Prostate gland (tissue), 2 donors: ENCODE data around the gene CXorf38. TPM values are rescaled to one million over a fixed set of nuclear protein-coding genes. Genes with fewer than 3 reads are reported as not detected.

Experiments used
- total RNA-seq, 2 donors: library from RNA; depleted of rRNA; stranded (reverse); fragments of >200 nt; gene quantifications; one replicate each; pipeline ENCODE4 v1.1.0, GENCODE V29; 2016

CXorf38 gene
- total RNA-seq, 2 donors from 2014 or later: 12.4 to 15.1 TPM

Other genes starting within 250 kb of the CXorf38 start
- 100 to 1,000 TPM in 1 of 2 donors, 10 to 100 TPM in 1; 84.1 to 118 TPM for gene ATP6AP2, start 66.6 kb downstream of the CXorf38 start, total RNA-seq
- 1 to 10 TPM in 1 of 2 donors, not detected in 1; 2.6 TPM for gene MPC1L, start 24.1 kb downstream of the CXorf38 start, total RNA-seq
- 10 to 100 TPM; 22.2 to 35.8 TPM for gene MED14, start 88.0 kb upstream of the CXorf38 start, total RNA-seq